ENCODE measurements around the gene TCTA. TPM values are rescaled to one million over a fixed set of nuclear protein-coding genes. Genes with fewer than 3 reads are reported as not detected.

TCTA gene
- total RNA-seq, 1 experiment from 2014 or later = 11.5 TPM

DNA sequence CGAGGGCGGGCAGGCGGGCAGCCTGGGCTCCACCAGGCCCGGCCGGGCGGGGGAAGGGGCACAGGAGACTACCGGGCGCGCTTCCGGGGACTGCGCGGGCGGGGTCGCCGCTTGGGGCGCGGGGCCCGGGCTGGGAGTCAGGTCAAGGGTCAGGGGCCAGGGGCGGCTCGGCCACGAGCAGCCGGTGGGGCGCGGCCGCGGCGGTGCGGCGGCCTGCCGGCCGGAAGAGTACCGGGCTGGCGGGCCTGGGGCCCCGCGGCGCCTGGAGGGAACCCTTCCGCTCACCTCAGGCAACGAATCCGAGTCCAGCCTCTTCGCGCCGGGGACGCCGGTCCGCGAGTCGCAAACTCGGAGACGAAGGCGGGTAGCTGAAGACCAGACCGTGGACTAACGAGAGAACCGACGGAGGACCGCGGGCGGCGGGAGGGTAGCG, 672 bp upstream of the TCTA start (continued):
- TF ChIP-seq, protein P1, sequence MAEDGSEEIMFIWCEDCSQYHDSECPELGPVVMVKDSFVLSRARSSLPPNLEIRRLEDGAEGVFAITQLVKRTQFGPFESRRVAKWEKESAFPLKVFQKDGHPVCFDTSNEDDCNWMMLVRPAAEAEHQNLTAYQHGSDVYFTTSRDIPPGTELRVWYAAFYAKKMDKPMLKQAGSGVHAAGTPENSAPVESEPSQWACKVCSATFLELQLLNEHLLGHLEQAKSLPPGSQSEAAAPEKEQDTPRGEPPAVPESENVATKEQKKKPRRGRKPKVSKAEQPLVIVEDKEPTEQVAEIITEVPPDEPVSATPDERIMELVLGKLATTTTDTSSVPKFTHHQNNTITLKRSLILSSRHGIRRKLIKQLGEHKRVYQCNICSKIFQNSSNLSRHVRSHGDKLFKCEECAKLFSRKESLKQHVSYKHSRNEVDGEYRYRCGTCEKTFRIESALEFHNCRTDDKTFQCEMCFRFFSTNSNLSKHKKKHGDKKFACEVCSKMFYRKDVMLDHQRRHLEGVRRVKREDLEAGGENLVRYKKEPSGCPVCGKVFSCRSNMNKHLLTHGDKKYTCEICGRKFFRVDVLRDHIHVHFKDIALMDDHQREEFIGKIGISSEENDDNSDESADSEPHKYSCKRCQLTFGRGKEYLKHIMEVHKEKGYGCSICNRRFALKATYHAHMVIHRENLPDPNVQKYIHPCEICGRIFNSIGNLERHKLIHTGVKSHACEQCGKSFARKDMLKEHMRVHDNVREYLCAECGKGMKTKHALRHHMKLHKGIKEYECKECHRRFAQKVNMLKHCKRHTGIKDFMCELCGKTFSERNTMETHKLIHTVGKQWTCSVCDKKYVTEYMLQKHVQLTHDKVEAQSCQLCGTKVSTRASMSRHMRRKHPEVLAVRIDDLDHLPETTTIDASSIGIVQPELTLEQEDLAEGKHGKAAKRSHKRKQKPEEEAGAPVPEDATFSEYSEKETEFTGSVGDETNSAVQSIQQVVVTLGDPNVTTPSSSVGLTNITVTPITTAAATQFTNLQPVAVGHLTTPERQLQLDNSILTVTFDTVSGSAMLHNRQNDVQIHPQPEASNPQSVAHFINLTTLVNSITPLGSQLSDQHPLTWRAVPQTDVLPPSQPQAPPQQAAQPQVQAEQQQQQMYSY (CRISPR knock-in tag; IDR thresholded peaks at IDR 0.05) = no peak
- no peak for TF ChIP-seq NFYB (CRISPR knock-in tag; conservative IDR thresholded peaks at IDR 0.05; ENCODE audit: low read depth)
- TF ChIP-seq, protein P2, sequence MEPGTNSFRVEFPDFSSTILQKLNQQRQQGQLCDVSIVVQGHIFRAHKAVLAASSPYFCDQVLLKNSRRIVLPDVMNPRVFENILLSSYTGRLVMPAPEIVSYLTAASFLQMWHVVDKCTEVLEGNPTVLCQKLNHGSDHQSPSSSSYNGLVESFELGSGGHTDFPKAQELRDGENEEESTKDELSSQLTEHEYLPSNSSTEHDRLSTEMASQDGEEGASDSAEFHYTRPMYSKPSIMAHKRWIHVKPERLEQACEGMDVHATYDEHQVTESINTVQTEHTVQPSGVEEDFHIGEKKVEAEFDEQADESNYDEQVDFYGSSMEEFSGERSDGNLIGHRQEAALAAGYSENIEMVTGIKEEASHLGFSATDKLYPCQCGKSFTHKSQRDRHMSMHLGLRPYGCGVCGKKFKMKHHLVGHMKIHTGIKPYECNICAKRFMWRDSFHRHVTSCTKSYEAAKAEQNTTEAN (CRISPR knock-in tag; IDR thresholded peaks at IDR 0.05) = no peak
- TF ChIP-seq, protein P3, sequence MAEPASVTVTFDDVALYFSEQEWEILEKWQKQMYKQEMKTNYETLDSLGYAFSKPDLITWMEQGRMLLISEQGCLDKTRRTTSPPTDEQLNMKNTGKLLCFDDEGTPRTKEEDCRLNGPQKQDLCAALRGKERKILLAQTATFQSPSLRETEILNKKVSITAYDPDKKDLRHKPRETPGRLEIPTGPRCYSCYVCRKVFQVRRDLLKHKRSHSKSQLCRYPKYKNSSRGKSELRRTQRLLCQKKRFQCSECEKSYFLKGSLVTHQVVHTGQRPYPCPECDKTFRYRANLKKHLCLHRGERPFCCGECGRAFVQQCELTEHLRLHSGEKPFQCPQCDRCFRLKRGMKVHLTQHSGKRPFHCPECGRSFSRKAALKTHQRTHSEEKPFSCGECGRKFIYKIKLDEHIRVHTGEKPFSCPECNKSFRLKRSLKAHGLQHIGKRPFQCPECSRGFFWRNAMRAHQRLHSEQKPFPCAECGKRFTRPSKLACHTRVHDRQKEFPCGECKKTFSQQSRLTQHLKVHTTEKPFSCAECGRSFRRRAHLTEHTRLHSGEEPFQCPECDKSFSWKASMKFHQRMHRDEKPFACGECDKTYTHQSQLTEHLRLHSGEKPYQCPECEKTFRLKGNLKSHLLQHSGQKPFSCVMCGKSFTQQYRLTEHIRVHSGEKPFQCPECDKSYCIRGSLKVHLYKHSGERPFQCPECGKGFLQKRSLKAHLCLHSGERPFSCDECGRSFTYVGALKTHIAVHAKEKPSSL (CRISPR knock-in tag; conservative IDR thresholded peaks at IDR 0.05) = no peak
- TF ChIP-seq ZNF416 (CRISPR knock-in tag; IDR thresholded peaks at IDR 0.05) = no peak
- no peak for TF ChIP-seq RORB (CRISPR knock-in tag; IDR thresholded peaks at IDR 0.05)
- no peak for TF ChIP-seq RELA (CRISPR knock-in tag; IDR thresholded peaks at IDR 0.05; ENCODE audit: borderline replicate concordance)
- TF ChIP-seq, protein P4, sequence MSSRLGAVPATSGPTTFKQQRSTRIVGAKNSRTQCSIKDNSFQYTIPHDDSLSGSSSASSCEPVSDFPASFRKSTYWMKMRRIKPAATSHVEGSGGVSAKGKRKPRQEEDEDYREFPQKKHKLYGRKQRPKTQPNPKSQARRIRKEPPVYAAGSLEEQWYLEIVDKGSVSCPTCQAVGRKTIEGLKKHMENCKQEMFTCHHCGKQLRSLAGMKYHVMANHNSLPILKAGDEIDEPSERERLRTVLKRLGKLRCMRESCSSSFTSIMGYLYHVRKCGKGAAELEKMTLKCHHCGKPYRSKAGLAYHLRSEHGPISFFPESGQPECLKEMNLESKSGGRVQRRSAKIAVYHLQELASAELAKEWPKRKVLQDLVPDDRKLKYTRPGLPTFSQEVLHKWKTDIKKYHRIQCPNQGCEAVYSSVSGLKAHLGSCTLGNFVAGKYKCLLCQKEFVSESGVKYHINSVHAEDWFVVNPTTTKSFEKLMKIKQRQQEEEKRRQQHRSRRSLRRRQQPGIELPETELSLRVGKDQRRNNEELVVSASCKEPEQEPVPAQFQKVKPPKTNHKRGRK (CRISPR knock-in tag; IDR thresholded peaks at IDR 0.05; ENCODE audit: borderline replicate concordance) = no peak
- TF ChIP-seq ZNF671 (CRISPR knock-in tag; IDR thresholded peaks at IDR 0.05) = no peak
- TF ChIP-seq OVOL2 (CRISPR knock-in tag; IDR thresholded peaks at IDR 0.05; ENCODE audit: borderline replicate concordance) = no peak
- 0 out of 2 replicates have a peak, but pooled peaks have one; percentile 18 for TF ChIP-seq CBFB (CRISPR knock-in tag; IDR thresholded peaks at IDR 0.05; ENCODE audit: low read depth)
- TF ChIP-seq, protein P5, sequence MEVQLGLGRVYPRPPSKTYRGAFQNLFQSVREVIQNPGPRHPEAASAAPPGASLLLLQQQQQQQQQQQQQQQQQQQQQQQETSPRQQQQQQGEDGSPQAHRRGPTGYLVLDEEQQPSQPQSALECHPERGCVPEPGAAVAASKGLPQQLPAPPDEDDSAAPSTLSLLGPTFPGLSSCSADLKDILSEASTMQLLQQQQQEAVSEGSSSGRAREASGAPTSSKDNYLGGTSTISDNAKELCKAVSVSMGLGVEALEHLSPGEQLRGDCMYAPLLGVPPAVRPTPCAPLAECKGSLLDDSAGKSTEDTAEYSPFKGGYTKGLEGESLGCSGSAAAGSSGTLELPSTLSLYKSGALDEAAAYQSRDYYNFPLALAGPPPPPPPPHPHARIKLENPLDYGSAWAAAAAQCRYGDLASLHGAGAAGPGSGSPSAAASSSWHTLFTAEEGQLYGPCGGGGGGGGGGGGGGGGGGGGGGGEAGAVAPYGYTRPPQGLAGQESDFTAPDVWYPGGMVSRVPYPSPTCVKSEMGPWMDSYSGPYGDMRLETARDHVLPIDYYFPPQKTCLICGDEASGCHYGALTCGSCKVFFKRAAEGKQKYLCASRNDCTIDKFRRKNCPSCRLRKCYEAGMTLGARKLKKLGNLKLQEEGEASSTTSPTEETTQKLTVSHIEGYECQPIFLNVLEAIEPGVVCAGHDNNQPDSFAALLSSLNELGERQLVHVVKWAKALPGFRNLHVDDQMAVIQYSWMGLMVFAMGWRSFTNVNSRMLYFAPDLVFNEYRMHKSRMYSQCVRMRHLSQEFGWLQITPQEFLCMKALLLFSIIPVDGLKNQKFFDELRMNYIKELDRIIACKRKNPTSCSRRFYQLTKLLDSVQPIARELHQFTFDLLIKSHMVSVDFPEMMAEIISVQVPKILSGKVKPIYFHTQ (CRISPR knock-in tag; IDR thresholded peaks at IDR 0.05) = no peak
- TF ChIP-seq NR2C2 (CRISPR knock-in tag; IDR thresholded peaks at IDR 0.05) = peak; percentile 56; the same call in 1 of the 2 replicates
- TF ChIP-seq, protein P6, sequence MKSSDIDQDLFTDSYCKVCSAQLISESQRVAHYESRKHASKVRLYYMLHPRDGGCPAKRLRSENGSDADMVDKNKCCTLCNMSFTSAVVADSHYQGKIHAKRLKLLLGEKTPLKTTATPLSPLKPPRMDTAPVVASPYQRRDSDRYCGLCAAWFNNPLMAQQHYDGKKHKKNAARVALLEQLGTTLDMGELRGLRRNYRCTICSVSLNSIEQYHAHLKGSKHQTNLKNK (CRISPR knock-in tag; IDR thresholded peaks at IDR 0.05) = no peak
- TF ChIP-seq, protein P7, sequence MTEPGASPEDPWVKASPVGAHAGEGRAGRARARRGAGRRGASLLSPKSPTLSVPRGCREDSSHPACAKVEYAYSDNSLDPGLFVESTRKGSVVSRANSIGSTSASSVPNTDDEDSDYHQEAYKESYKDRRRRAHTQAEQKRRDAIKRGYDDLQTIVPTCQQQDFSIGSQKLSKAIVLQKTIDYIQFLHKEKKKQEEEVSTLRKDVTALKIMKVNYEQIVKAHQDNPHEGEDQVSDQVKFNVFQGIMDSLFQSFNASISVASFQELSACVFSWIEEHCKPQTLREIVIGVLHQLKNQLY (CRISPR knock-in tag; IDR thresholded peaks at IDR 0.05) = no peak
- no peak for TF ChIP-seq SMAD3 (CRISPR knock-in tag; IDR thresholded peaks at IDR 0.05; ENCODE audit: borderline replicate concordance)
- TF ChIP-seq, protein P8, sequence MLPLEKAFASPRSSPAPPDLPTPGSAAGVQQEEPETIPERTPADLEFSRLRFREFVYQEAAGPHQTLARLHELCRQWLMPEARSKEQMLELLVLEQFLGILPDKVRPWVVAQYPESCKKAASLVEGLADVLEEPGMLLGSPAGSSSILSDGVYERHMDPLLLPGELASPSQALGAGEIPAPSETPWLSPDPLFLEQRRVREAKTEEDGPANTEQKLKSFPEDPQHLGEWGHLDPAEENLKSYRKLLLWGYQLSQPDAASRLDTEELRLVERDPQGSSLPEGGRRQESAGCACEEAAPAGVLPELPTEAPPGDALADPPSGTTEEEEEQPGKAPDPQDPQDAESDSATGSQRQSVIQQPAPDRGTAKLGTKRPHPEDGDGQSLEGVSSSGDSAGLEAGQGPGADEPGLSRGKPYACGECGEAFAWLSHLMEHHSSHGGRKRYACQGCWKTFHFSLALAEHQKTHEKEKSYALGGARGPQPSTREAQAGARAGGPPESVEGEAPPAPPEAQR (CRISPR knock-in tag; IDR thresholded peaks at IDR 0.05) = no peak
- no peak for TF ChIP-seq CREB1 (CRISPR knock-in tag; IDR thresholded peaks at IDR 0.05)
- TF ChIP-seq, protein P9, sequence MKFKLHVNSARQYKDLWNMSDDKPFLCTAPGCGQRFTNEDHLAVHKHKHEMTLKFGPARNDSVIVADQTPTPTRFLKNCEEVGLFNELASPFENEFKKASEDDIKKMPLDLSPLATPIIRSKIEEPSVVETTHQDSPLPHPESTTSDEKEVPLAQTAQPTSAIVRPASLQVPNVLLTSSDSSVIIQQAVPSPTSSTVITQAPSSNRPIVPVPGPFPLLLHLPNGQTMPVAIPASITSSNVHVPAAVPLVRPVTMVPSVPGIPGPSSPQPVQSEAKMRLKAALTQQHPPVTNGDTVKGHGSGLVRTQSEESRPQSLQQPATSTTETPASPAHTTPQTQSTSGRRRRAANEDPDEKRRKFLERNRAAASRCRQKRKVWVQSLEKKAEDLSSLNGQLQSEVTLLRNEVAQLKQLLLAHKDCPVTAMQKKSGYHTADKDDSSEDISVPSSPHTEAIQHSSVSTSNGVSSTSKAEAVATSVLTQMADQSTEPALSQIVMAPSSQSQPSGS (CRISPR knock-in tag; IDR thresholded peaks at IDR 0.05; ENCODE audit: borderline replicate concordance, low read depth) = no peak
- TF ChIP-seq TCF7 (CRISPR knock-in tag; IDR thresholded peaks at IDR 0.05; ENCODE audit: low read depth) = no peak

Measured in WTC11 (cell line).